CD4-positive, alpha-beta T cell (primary cell): Measurements from ENCODE around the gene GPR158. TPM values are rescaled to one million over a fixed set of nuclear protein-coding genes. Genes with fewer than 3 reads are reported as not detected.

Experiments
- ATAC-seq: fragments of 200-7000 bp; cut with Tn5 transposase; one replicate; pipeline ENCODE4 v1.10.0; 2022; ENCODE audit warnings: mild to moderate bottlenecking; ENCODE audit not compliant: poor library complexity
- CTCF ChIA-PET: fragments of 350-600 bp; sonication (Branson Sonifier 250); formaldehyde crosslinking; loops from one replicate; lab custom pipeline; 2021; ENCODE audit warnings: antibody characterized with exemption, inconsistent platforms; lab: Charles Lee
- POLR2A ChIA-PET: fragments of 350-600 bp; sonication (Branson Sonifier 250); formaldehyde crosslinking; loops from one replicate; lab custom pipeline; 2021; ENCODE audit warnings: antibody characterized with exemption, inconsistent platforms; lab: Charles Lee
- DNase-seq, 14 experiments: peaks; one replicate each; pipeline ENCODE4 v3.0.0-alpha.2; 2013 to 2020; ENCODE audit warnings: mixed read lengths in 2 of 14
- H3K27ac ChIP-seq, 2 donors: one replicate each; pipeline versions ENCODE4 v1.5.1 to v1.7.0; 2013; ENCODE audit warnings: low read length in 2 of 2, low read depth in 1 of 2, mild to moderate bottlenecking in 1 of 2
- H3K27me3 ChIP-seq, 2 experiments: 1 replicate in 1 of 2; 2 replicates in 1 of 2; pipeline versions ENCODE4 v1.6.1 to v1.7.0; 2013; ENCODE audit warnings: low read length in 2 of 2, control low read depth in 1 of 2, mild to moderate bottlenecking in 1 of 2, moderate library complexity in 1 of 2; ENCODE audit not compliant: insufficient read depth in 2 of 2, control insufficient read depth in 1 of 2
- H3K36me3 ChIP-seq: one replicate; pipeline ENCODE4 v1.6.1; 2013; ENCODE audit warnings: low read length, control low read depth; ENCODE audit not compliant: insufficient read depth
- H3K4me1 ChIP-seq: one replicate; pipeline ENCODE4 v1.6.1; 2013; ENCODE audit warnings: low read length, control low read depth; ENCODE audit not compliant: insufficient read depth
- H3K4me3 ChIP-seq: one replicate; pipeline ENCODE4 v1.5.1; 2013; ENCODE audit warnings: mild to moderate bottlenecking, low read length, moderate library complexity
- H3K9me3 ChIP-seq, 2 experiments: 1 replicate in 1 of 2; 2 replicates in 1 of 2; pipeline versions ENCODE4 v1.6.1 to v1.7.0; 2013; ENCODE audit warnings: low read length in 2 of 2, mild to moderate bottlenecking in 2 of 2, control low read depth in 1 of 2, moderate library complexity in 1 of 2; ENCODE audit not compliant: control insufficient read depth in 1 of 2, insufficient read depth in 1 of 2
- H3K27ac Mint-ChIP-seq: one replicate; pipeline ENCODE4 v1.8.0; 2020; ENCODE audit warnings: mixed read lengths
- H3K27me3 Mint-ChIP-seq: one replicate; pipeline ENCODE4 v1.8.0; 2021; ENCODE audit warnings: mixed read lengths
- H3K36me3 Mint-ChIP-seq: one replicate; pipeline ENCODE4 v1.8.0; 2021; ENCODE audit warnings: low read depth, mixed read lengths
- H3K4me1 Mint-ChIP-seq: one replicate; pipeline ENCODE4 v1.8.0; 2021; ENCODE audit warnings: low read depth, mixed read lengths
- H3K4me3 Mint-ChIP-seq: one replicate; pipeline ENCODE4 v1.8.0; 2020; ENCODE audit warnings: mild to moderate bottlenecking, mixed read lengths
- H3K9me3 Mint-ChIP-seq: one replicate; pipeline ENCODE4 v1.8.0; 2020; ENCODE audit warnings: mixed read lengths
- CTCF ChIP-seq: fragments of 200-600 bp; IDR thresholded peaks from one replicate; pipeline ENCODE4 v1.8.0; 2022; ENCODE audit warnings: antibody characterized with exemption, mild to moderate bottlenecking
- intact Hi-C, 2 experiments: fragments of 100-400 bp; cut with DNase I in 1 of 2; cut with micrococcal nuclease in 1 of 2; formaldehyde crosslinking; loops; one replicate each; pipeline versions ENCODE4 v1.15.1 to v1.9.0; 2023 to 2025; cut with DNase I, micrococcal nuclease
- total RNA-seq, 174 experiments: library from RNA in 2 of 174; stranded (reverse) in 2 of 174; gene quantifications; one replicate each; pipeline ENCODE4 v1.2.3 and lab custom pipeline; 2021 to 2026

The GPR158 gene
- total RNA-seq, 2 experiments from 2014 or later: not detected

- no peak for TF ChIP-seq CTCF
- POLR2A ChIA-PET: no interaction called here
- DNase-seq (no peak), ATAC-seq (no peak)
- Histone ChIP-seq H3K36me3 (no peaks in the 10 kb centered on the region), H3K4me3 (no peak overlapping the region), H3K9me3 (no peaks in the 10 kb centered on the region), H3K27ac (no peak overlapping the region), H3K27me3 (no peaks in the 10 kb centered on the region), H3K4me1 (no peaks in the 10 kb centered on the region)
- Mint-ChIP-seq H3K4me1 (no peaks in the 10 kb centered on the region), H3K9me3 (peaks cover 20% of the 10 kb centered on the region), H3K4me3 (no peak overlapping the region), H3K27ac (no peak overlapping the region), H3K36me3 (no peaks in the 10 kb centered on the region), H3K27me3 (no peaks in the 10 kb centered on the region)
- intact Hi-C loops: no loop called here
- CTCF ChIA-PET: no interaction called here
Measured at GRCh38 chr10:25509151-25509550, 334.4 kb downstream of the GPR158 start.

GRCh38 chr10:25522294-25522693 is 347.5 kb downstream of the GPR158 start:
- no peaks in the 10 kb centered on the region for H3K27me3 Mint-ChIP-seq
- POLR2A ChIA-PET: no interaction called here
- TF ChIP-seq CTCF: no peak
- H3K4me1 Mint-ChIP-seq: no peaks in the 10 kb centered on the region
- no peaks in the 10 kb centered on the region for H3K27me3 ChIP-seq
- H3K36me3 ChIP-seq: no peaks in the 10 kb centered on the region
- no peak overlapping the region for H3K27ac ChIP-seq
- H3K9me3 Mint-ChIP-seq: peaks cover 10% of the 10 kb centered on the region
- no peak overlapping the region for H3K4me3 Mint-ChIP-seq
- H3K4me3 ChIP-seq: no peak overlapping the region
- intact Hi-C loops: no loop called here
- no peaks in the 10 kb centered on the region for H3K4me1 ChIP-seq
- H3K27ac Mint-ChIP-seq: no peak overlapping the region
- no peaks in the 10 kb centered on the region for H3K36me3 Mint-ChIP-seq
- ATAC-seq (no peak), DNase-seq (no peak)
- H3K9me3 ChIP-seq: no peaks in the 10 kb centered on the region
- CTCF ChIA-PET: no interaction called here

GRCh38 chr10:25522946-25523608 is 348.3 kb downstream of the GPR158 start:
- POLR2A ChIA-PET: no interaction called here
- H3K27ac ChIP-seq: no peak overlapping the region
- CTCF ChIA-PET: no interaction called here
- H3K9me3 ChIP-seq: no peaks in the 10 kb centered on the region
- H3K4me1 ChIP-seq: no peaks in the 10 kb centered on the region
- no peak overlapping the region for H3K4me3 Mint-ChIP-seq
- H3K36me3 Mint-ChIP-seq: no peaks in the 10 kb centered on the region
- H3K27ac Mint-ChIP-seq: no peak overlapping the region
- no peaks in the 10 kb centered on the region for H3K27me3 Mint-ChIP-seq
- intact Hi-C loops: no loop called here
- H3K4me3 ChIP-seq: no peak overlapping the region
- no peaks in the 10 kb centered on the region for H3K27me3 ChIP-seq
- no peak for TF ChIP-seq CTCF
- DNase-seq (no peak), ATAC-seq (no peak)
- no peaks in the 10 kb centered on the region for H3K36me3 ChIP-seq
- peaks cover 10% of the 10 kb centered on the region for H3K9me3 Mint-ChIP-seq
- H3K4me1 Mint-ChIP-seq: no peaks in the 10 kb centered on the region
